Measurements from ENCODE around the gene IL17REL.

DNA sequence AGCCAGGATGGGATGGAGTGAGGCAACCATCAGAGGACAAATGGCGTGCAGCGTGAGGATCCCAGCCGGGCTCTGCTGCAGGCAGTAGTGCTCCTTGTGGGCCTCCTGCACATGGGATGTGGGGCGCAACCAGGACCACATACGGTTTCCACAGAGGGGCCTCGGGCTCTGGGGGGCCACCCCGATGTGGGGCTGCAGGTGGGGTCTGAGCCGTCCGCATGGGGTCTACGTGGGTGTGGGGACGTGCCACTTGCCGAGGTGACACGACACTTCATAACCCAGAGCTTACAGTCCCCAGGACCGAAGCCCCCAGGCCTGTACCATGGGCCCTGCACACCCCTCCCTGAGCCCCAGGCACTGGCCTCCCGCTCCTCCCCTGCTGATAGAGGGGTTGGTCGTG, 34.8 kb upstream of the IL17REL start:
- no peak for TF ChIP-seq CTCF (IDR thresholded peaks at IDR 0.05)
- TF ChIP-seq POLR2A (IDR thresholded peaks at IDR 0.05), result no peak

Measured in adrenal gland (tissue), 5 donors.